HG03469 (cell line): Measurements from ENCODE around the gene CMSS1.
"Not testable (repeated sequence)": the region's sequence is repeated elsewhere in the genome, so short reads cannot be mapped to it uniquely, and the experiment has no call there.

ENCODE experiments used
- ATAC-seq: cut with Tn5 transposase; IDR thresholded peaks from one replicate; pipeline ENCODE4 v1.9.1; 2021; ENCODE audit warnings: mild to moderate bottlenecking, moderate library complexity, moderate number of reproducible peaks; ENCODE audit not compliant: unreplicated experiment

The CMSS1 gene

DNA sequence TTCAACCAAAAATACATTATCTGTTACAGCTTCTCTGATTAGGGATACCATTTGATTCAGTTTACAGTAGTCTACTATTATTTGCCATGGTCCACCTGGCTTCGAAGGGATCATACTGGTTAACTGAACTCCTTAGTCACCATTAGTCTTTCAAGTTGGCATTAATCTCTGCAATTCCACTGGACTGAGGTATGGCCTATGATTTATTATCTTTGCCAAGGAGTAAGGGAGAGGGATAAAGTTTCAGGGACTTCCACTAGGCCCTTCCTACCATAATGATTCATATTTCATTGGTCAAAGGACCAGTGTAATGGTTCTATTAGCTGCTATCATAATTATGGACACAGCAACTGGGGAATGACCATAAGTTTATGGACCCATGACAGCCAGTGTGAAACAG is 7.3 kb upstream of the CMSS1 start:
- no peak for ATAC-seq

DNA sequence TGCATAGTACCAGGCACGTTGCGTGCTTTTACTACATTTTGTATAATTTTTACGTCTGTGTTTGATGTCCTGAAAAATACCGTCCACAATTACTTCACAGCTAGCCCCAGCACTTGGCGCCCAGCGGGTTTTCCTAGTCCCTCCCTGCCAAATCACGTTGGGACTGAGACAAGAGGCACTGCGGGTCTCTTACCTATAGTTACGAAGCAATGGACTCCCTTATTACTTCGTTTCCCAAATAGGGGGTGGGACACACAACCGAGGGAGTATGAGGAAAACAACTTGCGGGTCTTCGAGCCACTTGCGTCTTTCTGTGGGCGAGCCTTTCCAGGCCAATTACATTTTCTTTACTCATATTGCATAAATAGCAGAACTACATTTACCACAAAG is 620 bp upstream of the CMSS1 start:
- ATAC-seq: no peak

DNA sequence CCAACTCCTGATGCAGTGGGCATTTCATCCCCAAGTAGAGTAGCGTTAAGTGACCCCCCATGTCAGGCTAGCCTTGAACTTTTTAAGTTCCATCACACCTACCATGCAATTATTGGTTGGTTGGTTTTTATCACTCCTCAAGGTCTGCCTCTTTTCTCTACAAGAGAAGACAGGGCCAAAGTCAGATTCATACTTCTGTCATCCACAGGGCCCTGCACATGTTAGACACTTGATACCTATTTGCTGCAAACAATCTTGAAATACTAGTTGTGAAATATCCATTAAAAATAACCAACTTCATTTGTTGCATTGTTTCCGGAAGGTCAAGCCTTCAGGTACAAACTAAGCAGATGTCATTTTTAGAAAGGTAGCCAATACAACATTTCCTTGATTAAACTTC is 1.2 kb downstream of the CMSS1 start:
- ATAC-seq: no peak

DNA sequence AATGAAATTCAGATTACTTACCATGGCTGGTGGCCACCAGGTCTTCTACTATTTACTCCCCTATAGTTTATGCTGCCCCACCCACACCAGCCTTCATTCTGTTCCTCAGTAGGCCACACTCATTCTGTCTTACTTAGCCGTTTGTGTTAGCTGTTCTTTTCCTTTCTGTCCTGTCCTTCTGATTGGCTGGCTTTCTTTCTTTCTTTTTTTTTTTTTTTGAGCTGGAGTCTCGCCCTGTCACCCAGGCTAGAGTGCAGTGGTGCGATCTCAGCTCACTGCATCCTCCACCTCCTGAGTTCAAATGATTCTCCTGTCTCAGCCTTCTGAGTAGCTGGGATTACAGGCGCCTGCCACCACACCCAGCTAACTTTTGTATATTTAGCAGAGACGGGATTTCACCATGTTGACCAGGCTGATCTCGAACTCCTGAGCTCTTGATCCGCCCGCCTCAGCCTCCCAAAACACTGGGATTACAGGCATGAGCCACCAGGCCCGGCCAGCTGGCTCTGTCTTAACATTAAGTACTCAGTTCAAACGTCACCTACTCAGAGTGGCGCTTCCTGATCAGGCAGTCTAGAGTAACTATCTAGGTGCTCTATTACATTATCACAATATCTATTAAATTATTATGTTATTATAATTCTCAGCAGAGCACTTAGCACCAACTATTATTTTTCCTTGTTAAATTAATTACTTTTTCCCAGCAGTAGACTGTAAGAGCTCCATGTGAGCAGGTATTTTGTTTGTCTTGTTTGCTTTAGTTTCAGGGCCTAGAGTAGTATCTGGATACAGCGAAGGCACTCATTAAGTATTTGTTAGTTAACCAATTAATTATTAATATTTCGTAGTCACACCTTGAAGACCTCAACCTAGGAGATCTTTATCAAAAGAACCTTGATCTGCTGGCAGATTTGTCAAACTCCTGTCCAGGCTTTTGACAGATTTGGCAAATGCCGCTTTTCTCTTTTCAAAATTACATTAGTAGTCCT is 6.4 kb downstream of the CMSS1 start:
- ATAC-seq: no peak

- ATAC-seq: no peak
Measured at GRCh38 chr3:99825004-99825640, 7.5 kb downstream of the CMSS1 start.

DNA sequence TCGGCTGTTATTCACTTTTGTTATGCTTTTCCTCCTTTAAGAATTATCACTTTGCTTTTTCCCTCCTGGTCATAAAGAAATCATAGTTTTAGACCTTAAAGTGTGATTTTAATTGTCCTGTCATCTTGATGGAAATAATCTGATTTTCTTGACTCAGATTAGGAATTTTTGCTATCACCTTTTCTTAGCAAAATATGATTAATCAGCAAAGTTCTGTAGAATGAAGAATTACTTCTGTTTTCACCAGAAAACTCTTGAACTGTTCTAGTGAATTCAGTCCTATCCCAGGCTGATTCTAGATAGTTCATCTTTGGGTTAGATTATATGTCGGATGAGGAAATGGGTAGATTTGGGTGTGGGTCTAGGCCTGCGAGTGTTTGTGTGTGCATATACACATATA is 12.2 kb downstream of the CMSS1 start:
- ATAC-seq: no peak

DNA sequence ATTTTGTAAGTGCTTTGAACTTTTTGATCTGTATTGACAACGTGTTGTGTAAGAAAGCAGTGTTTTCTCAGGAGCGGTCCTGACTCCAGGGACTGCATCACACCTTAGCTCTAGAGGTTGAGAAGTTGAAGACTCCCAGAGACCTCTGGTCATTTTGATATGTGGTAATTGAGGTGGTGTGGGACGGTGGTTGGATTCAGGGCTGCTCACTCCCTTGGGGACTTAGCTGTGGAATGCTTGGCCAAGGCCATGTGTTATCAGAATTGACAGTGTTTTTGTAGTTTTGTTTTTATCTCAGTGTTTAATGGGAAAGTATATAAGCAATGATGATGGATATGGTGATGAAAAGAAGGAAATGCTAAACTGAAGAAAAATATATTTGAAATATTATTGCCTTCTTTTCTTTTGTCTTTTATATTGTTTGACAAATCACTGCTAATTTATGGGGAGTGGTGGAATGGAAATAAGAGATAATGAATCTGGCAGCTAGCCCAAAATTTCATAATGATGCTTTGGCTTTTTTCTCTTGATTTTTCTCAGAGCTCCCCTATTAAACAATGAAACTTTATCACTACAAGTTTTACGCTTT is 16.0 kb downstream of the CMSS1 start:
- no peak for ATAC-seq

DNA sequence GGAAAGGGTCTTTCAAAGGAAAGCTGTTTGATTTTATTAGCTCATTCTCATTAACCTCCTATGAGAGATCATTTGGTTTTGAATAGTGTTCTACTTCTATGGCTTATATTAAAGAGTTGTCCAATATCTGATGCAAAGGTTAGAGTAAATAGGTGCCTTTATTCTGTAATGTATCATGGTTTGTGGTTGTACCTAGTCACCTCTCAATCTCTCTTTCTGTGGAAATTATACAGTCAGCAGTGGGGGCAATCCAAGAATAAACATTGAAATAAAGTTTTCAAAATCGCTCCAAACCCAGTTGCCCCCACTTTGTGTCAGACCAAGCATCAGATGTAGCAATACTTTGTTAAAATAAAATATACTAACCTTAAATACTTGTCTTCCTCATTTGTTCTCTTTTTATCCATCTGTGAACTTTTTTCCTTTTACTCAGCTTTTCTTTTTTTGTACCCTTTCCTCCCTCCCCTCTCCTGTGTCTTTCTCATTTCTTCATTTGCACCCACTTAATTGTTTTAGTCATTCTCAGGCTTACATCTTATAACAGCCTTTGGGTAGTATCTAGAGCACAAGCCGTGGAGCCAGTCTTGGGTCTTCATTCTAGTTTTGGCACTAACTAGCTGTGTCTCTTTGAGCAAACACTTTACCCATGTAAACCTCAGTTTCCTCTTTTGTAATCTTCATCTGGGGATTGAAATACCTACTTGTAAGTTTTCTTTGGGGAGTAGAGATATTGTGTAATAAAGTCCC is 16.7 kb downstream of the CMSS1 start:
- no peak for ATAC-seq

DNA sequence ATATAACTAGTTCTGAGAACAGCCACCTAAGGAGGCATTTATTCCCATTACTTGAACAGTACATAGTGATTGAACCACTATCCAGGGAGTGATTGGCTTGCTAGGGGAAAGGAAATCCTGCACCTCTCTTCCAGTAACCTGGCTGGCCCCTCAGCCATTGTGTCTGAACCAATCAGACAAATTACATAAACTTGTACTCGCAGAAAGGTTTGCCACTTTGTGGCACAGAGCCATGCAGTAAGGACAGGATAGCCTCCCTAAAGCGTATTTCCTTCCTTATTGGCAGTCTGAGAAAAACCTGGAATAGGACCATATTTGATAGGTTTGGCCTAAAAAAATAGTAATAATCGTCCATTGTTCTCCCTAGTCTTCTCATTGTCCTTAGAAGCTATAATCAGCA is 19.0 kb downstream of the CMSS1 start:
- no peak for ATAC-seq

DNA sequence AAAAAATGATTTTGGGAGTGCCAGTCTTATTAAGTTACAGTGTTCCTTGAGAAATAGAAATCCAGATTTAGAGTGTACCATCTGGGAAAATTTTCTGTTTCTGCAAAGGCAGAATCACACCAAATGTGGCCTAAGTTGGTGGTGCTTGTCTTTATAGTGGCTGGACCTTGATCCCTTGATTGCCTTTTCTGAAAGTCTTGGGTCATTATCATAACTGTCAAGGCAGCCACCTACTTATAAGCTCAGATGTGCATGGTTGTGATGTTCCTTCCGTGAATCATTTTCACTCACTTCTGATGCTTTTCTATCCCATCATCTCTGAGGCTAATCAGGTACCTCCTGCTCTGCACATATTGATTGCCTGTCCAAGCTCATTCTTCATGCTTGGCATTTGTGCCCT is 20.1 kb downstream of the CMSS1 start:
- no peak for ATAC-seq

DNA sequence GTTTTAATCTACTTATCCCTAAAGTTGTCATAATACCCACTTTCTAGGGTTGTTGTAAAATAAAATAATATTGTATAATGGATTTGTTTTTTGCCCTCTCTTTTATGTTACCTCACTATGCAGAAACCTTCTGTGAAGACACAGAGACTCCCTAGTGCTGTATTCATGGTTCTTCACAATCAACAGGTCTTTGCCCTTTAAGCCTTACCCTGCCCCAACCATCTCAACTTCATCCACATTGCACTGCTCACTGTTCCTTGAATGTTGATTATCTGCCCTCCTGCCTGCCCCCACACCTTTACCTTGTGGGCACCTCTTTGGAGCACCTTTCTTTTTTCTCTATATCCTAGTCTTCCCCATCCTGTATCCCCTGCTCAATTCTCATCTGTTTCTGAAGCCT is 21.1 kb downstream of the CMSS1 start:
- ATAC-seq: no peak

GRCh38 chr3:99839613-99840012 is 22.0 kb downstream of the CMSS1 start:
- ATAC-seq: no peak

DNA sequence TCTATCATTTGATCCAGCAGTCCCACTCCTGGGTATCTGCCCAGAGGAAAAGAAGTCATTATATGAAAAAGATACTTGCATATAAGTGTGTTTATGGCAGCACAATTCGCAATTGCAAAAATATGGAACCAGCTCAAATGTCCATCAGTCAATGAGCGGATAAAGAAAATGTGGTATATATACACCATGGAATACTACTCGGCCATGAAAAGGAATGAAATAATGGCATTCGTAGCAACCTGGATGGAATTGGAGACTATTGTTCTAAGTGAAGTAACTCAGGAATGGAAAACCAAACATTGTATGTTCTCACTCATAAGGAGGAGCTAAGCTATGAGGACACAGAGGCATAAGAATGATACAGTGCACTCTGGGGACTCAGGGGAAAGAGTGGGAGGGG is 24.3 kb downstream of the CMSS1 start:
- ATAC-seq: not testable (repeated sequence)

DNA sequence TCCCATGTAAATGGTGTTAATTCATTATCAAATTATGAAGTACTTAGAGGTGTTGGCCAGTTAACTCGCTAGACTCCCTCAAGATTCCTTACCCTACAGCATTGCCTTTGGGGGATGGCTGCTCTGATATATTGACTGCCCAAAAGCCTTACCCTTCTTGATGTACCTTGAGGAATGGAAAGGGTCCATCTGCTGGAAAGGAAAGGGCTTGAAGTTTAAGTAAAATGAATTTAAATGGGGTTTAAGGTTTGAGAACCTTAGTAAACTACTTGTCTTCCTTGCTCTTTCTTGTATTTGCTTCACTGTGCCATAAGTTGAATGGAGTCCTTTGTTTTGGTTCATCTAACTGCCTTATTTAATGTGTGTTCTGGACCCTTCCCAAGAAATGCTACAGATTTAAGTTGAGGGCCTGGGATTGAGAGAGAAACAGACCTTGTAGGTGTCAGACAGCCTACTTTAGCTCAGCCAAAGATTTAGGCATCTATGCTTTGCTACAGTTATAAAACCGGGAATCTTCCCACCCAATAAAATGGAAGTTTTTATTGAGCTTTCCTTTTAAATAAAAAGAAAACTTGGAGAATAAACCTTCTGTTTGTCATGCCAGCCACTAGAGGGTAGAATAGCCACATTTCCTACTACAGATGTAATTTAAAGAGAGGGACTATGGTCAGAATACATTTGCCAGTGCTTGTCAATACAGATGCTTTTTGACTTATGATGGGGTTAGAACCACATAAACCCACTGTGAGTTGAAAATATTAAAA is 25.3 kb downstream of the CMSS1 start:
- ATAC-seq: peak; percentile 38

- no peak for ATAC-seq
Measured at GRCh38 chr3:99843590-99844258, 26.1 kb downstream of the CMSS1 start.

DNA sequence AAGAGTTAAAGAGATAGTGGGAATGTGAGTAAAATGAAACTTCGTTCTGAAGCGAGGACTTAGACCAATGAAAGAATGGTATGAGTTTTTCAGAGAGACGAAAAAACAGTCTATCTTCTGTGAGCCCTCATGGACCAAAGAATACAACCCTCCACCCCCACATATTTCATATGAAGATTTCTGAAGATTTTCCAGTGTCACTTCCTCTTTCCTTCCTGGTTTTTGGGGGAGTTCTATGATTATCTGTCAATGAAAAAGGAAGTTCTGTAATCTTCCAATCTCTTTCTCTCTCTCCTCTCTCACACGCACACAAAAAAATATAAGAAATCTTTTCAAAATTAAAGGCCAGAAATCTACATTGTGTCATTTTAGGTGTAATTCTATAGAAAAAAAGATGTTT is 27.7 kb downstream of the CMSS1 start:
- ATAC-seq: no peak

DNA sequence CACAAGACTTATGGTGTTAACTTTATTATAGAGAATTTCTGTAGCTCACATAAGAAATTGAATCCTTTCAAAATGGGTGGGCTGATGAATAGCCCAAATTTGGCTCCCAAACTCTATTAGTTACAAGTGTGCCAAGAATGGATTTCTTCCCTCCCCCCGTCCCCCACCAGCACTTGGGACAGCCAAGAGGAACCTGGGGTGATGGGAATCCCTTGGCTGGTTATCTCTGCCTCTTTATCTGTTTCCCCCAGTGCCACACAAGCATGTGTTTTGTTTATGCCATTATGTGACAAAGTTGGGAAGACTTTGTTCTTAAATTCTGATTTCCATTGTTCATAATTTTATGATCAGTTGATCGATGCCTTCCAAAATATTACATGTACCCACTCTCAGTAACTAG is 28.3 kb downstream of the CMSS1 start:
- ATAC-seq: no peak

GRCh38 chr3:99846477-99847160 is 29.0 kb downstream of the CMSS1 start:
- no peak for ATAC-seq

DNA sequence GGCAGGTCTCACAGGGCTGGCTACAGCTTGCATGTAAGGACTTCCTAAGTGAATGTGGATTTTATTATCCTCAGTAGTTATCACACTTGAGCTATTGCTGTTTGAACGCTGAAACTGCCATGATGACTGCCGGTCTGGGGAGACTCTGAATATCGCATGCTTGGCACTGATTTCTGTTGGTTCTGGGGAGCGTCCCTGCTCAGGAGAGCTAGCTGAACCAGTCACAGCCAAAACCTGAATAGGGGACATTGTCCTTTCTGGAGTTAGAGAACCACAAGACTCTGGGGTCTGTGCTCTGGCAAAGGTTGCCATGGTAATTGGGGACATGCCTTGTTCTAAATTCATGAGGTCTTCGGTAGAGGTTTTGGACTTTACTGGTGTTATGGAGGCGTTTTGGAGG is 30.8 kb downstream of the CMSS1 start:
- ATAC-seq: no peak
